Midbrain (tissue), 1 donor: ENCODE measurements around the gene SLC17A3.

Source experiments
- DNase-seq: peaks from one replicate; lab custom pipeline; 2025; lab: John Stamatoyannopoulos, UW

Gene SLC17A3

GRCh38 chr6:25874118-25874517 lies at the start of gene SLC17A3:
SLC17A3 (minus strand) TSS chr6:25874243; CDS start chr6:25868387, 5,856 bp downstream.
- DNase-seq, result no peak

GRCh38 chr6:25922301-25922700 lies 48.3 kb upstream of the SLC17A3 start:
- no peak for DNase-seq

GRCh38 chr6:25921525-25922203 lies 47.6 kb upstream of the SLC17A3 start:
- DNase-seq, result no peak

GRCh38 chr6:25919657-25920056 lies 45.6 kb upstream of the SLC17A3 start:
- no peak for DNase-seq

- DNase-seq, result no peak
These were observed 44.1 kb upstream of the SLC17A3 start for GRCh38 chr6:25918083-25918683.

GRCh38 chr6:25916789-25917490 lies 42.9 kb upstream of the SLC17A3 start:
- no peak for DNase-seq

- DNase-seq, result no peak
These were observed 42.3 kb upstream of the SLC17A3 start for GRCh38 chr6:25916330-25916729.

- DNase-seq, result no peak
These were observed 39.7 kb upstream of the SLC17A3 start for GRCh38 chr6:25913741-25914140.

- DNase-seq, result no peak
These were observed 37.3 kb upstream of the SLC17A3 start for GRCh38 chr6:25911351-25911750.

- DNase-seq, result no peak
These were observed 33.5 kb upstream of the SLC17A3 start for GRCh38 chr6:25907475-25908014.

GRCh38 chr6:25903467-25904099 lies 29.5 kb upstream of the SLC17A3 start:
- no peak for DNase-seq

- no peak for DNase-seq
These were observed 28.0 kb upstream of the SLC17A3 start for GRCh38 chr6:25902071-25902470.

- no peak for DNase-seq
These were observed 26.8 kb upstream of the SLC17A3 start for GRCh38 chr6:25900843-25901242.

- no peak for DNase-seq
These were observed 25.8 kb upstream of the SLC17A3 start for GRCh38 chr6:25899580-25900408.

GRCh38 chr6:25899123-25899522 lies 25.1 kb upstream of the SLC17A3 start:
- DNase-seq, result no peak

- DNase-seq, result no peak
These were observed 24.4 kb upstream of the SLC17A3 start for GRCh38 chr6:25898289-25898977.

GRCh38 chr6:25896252-25896651 lies 22.2 kb upstream of the SLC17A3 start:
- no peak for DNase-seq

GRCh38 chr6:25895771-25896170 lies 21.7 kb upstream of the SLC17A3 start:
- DNase-seq, result no peak

- no peak for DNase-seq
These were observed 19.7 kb upstream of the SLC17A3 start for GRCh38 chr6:25893778-25894177.

GRCh38 chr6:25892877-25893276 lies 18.8 kb upstream of the SLC17A3 start:
- no peak for DNase-seq
